ENCODE results near the gene WTIP.

The WTIP gene

DNA sequence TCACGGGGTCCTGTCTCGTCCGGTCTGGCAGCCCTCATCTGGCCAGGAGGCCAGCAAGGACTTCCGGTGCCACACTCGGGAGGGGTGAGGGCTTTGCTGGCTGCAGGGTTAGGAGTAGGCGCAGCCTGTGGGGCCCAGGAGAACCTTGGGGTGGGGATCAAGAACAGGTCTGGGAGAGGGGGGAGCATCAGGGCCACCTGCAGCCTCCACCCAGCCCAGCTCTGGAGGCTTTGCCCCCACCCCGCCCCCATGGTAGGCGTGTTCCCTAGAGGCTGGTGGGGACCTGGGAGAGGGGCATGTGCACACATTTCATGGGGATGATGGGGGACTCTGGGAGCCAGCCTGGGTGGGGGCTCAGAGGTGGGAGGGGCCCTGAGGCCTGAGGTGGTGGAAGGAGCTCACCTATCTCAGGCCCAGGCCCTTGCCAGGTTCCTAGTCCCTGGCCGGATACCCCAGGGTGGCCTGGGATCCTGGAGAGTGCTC, 23.3 kb downstream of the WTIP start:
- TF ChIP-seq RARB (CRISPR knock-in tag; IDR thresholded peaks at IDR 0.05) (no peak), ZNF565 (CRISPR knock-in tag; conservative IDR thresholded peaks at IDR 0.05; ENCODE audit: low read depth) (no peak), CREB5 (CRISPR knock-in tag; IDR thresholded peaks at IDR 0.05; ENCODE audit: low read depth) (no peak), TOX (CRISPR knock-in tag; IDR thresholded peaks at IDR 0.05; ENCODE audit: borderline replicate concordance) (no peak), BACH2 (CRISPR knock-in tag; IDR thresholded peaks at IDR 0.05; ENCODE audit: borderline replicate concordance) (no peak), ARNTL (CRISPR knock-in tag; IDR thresholded peaks at IDR 0.05; ENCODE audit: borderline replicate concordance, low read depth) (no peak)
- TF ChIP-seq, protein P1, sequence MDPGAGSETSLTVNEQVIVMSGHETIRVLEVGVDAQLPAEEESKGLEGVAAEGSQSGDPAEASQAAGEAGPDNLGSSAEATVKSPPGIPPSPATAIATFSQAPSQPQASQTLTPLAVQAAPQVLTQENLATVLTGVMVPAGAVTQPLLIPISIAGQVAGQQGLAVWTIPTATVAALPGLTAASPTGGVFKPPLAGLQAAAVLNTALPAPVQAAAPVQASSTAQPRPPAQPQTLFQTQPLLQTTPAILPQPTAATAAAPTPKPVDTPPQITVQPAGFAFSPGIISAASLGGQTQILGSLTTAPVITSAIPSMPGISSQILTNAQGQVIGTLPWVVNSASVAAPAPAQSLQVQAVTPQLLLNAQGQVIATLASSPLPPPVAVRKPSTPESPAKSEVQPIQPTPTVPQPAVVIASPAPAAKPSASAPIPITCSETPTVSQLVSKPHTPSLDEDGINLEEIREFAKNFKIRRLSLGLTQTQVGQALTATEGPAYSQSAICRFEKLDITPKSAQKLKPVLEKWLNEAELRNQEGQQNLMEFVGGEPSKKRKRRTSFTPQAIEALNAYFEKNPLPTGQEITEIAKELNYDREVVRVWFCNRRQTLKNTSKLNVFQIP (CRISPR knock-in tag; IDR thresholded peaks at IDR 0.05; ENCODE audit: borderline replicate concordance, low read depth) = no peak
- no peak for ATAC-seq

DNA sequence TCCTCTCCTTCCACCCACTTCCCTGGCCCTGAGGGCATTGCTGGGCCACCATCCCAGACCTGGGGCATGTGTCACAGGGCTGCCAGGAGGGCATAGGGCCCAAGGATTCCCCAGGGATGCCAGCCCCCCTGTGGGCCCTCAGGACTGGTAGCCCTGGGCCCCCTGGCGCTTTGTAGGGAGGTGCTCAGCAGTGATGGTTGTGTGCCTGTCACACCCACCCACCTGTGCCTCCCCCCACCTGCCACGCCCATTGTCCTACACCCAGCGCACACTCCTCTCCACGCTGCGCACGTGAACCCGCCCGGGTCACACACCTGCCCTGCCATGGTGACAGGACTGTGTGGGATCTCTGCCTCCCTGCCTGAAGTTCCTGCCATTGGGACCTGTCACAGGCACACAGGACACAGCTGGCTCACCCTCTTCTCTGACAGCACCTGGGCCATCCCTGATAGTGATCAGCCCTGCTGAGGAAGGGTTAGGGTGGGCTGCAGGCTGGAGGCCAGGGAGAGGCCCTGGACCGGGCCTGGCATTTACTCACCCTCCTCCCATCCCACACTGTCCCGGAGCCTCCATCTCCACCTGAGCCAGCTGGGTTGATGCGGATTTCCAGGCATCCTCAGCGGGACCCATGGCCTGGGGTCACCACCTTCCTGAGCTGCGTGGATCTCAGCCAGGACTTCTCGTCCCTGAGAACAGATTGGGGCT, 23.9 kb downstream of the WTIP start:
- TF ChIP-seq TSHZ2 (CRISPR knock-in tag; IDR thresholded peaks at IDR 0.05) (no peak), TCF4 (CRISPR knock-in tag; IDR thresholded peaks at IDR 0.05; ENCODE audit: borderline replicate concordance) (no peak), ARNTL (CRISPR knock-in tag; IDR thresholded peaks at IDR 0.05; ENCODE audit: borderline replicate concordance, low read depth) (no peak), TOX (CRISPR knock-in tag; IDR thresholded peaks at IDR 0.05; ENCODE audit: borderline replicate concordance) (no peak), CSRNP3 (CRISPR knock-in tag; IDR thresholded peaks at IDR 0.05) (no peak), CSDC2 (CRISPR knock-in tag; IDR thresholded peaks at IDR 0.05) (no peak), RARB (CRISPR knock-in tag; IDR thresholded peaks at IDR 0.05) (no peak), ESRRG (CRISPR knock-in tag; IDR thresholded peaks at IDR 0.05) (no peak), ZNF8 (CRISPR knock-in tag; IDR thresholded peaks at IDR 0.05) (no peak), ZFP3 (CRISPR knock-in tag; IDR thresholded peaks at IDR 0.05) (no peak), ZFP30 (CRISPR knock-in tag; IDR thresholded peaks at IDR 0.05) (no peak), SNAI2 (CRISPR knock-in tag; IDR thresholded peaks at IDR 0.05) (no peak), GLIS3 (CRISPR knock-in tag; IDR thresholded peaks at IDR 0.05) (no peak), ZNF70 (CRISPR knock-in tag; IDR thresholded peaks at IDR 0.05) (no peak), PPARA (CRISPR knock-in tag; IDR thresholded peaks at IDR 0.05; ENCODE audit: borderline replicate concordance) (no peak), ZNF565 (CRISPR knock-in tag; conservative IDR thresholded peaks at IDR 0.05; ENCODE audit: low read depth) (no peak), ZC3H10 (CRISPR knock-in tag; IDR thresholded peaks at IDR 0.05) (no peak), CREB5 (CRISPR knock-in tag; IDR thresholded peaks at IDR 0.05; ENCODE audit: low read depth) (no peak)
- TF ChIP-seq, protein P2, sequence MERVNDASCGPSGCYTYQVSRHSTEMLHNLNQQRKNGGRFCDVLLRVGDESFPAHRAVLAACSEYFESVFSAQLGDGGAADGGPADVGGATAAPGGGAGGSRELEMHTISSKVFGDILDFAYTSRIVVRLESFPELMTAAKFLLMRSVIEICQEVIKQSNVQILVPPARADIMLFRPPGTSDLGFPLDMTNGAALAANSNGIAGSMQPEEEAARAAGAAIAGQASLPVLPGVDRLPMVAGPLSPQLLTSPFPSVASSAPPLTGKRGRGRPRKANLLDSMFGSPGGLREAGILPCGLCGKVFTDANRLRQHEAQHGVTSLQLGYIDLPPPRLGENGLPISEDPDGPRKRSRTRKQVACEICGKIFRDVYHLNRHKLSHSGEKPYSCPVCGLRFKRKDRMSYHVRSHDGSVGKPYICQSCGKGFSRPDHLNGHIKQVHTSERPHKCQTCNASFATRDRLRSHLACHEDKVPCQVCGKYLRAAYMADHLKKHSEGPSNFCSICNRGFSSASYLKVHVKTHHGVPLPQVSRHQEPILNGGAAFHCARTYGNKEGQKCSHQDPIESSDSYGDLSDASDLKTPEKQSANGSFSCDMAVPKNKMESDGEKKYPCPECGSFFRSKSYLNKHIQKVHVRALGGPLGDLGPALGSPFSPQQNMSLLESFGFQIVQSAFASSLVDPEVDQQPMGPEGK (CRISPR knock-in tag; IDR thresholded peaks at IDR 0.05; ENCODE audit: borderline replicate concordance) = no peak
- TF ChIP-seq, protein P1 (CRISPR knock-in tag; IDR thresholded peaks at IDR 0.05; ENCODE audit: borderline replicate concordance, low read depth) = no peak

More for the DNA sequence above, 23.9 kb downstream of the WTIP start:
- no peak for ATAC-seq

Data from SK-N-SH treated with all-trans-retinoic acid at 6 μM for 48 hours (cell line).